ENCODE measurements around the gene HHIP. TPM values are rescaled to one million over a fixed set of nuclear protein-coding genes. Genes with fewer than 3 reads are reported as not detected.

Gene HHIP
- total RNA-seq, 1 donor from 2014 or later = 0.46 TPM

GRCh38 chr4:144703494-144703893, 57.5 kb downstream of the HHIP start:
- Mint-ChIP-seq H3K27ac (ENCODE audit: unreplicated experiment) (no peak overlapping the region), H3K4me1 (ENCODE audit: unreplicated experiment) (peaks cover 4% of the 10 kb centered on the region), H3K27me3 (ENCODE audit: unreplicated experiment) (no peaks in the 10 kb centered on the region), H3K9me3 (ENCODE audit: unreplicated experiment) (no peaks in the 10 kb centered on the region), H3K4me3 (ENCODE audit: unreplicated experiment) (no peak overlapping the region), H3K36me3 (ENCODE audit: low read depth, unreplicated experiment) (no peaks in the 10 kb centered on the region)
- DNase-seq (ENCODE audit: low spot score) = no peak
- TF ChIP-seq, protein P1, sequence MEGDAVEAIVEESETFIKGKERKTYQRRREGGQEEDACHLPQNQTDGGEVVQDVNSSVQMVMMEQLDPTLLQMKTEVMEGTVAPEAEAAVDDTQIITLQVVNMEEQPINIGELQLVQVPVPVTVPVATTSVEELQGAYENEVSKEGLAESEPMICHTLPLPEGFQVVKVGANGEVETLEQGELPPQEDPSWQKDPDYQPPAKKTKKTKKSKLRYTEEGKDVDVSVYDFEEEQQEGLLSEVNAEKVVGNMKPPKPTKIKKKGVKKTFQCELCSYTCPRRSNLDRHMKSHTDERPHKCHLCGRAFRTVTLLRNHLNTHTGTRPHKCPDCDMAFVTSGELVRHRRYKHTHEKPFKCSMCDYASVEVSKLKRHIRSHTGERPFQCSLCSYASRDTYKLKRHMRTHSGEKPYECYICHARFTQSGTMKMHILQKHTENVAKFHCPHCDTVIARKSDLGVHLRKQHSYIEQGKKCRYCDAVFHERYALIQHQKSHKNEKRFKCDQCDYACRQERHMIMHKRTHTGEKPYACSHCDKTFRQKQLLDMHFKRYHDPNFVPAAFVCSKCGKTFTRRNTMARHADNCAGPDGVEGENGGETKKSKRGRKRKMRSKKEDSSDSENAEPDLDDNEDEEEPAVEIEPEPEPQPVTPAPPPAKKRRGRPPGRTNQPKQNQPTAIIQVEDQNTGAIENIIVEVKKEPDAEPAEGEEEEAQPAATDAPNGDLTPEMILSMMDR (IDR thresholded peaks at IDR 0.05; ENCODE audit: unreplicated experiment) = no peak

DNA sequence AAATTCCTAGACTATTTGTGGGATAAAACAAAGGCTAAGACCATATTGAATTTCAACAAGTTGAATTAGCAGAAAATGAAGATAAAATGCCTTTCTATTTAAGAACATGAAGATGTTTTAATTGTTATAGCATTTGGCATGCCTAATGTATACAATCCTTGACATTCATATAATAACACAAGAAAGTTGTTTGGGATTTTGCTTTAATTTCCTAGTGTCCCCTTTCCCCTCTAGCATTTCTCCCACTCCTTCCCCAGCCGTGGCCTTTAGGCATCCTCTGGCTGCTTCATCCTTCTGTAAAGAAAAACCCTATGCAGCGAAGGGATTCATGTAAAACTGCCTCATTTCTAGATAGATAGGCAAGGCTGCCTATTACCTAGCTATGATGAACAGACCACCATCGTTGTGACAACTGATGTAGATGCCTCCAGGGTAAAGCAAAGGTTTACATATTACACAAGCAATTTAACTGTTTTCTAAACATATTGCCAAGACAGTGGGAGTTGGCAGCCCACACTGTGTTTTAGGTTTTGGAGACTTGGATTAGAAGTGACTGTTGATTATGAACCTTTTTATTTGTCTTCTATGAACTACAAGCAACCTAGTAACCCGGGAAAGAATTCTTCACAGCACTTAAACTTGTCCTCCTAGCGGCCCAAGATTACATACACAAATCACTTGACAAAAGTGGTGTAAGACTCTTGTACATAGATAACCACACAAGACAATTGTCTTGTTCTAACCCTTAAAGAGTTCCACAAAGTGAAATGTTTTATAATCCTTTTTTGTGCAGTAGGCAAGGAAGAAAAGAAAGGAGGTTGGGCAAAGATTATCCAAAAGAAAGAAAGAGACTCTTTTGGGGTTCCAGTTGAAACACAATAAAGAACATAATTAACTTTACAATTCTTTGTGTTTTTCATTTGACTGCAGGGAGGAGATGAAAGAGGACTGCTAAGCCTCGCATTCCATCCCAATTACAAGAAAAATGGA, 59.9 kb downstream of the HHIP start:
- Mint-ChIP-seq H3K4me1 (ENCODE audit: unreplicated experiment) (peaks cover 11% of the 10 kb centered on the region), H3K9me3 (ENCODE audit: unreplicated experiment) (no peaks in the 10 kb centered on the region), H3K27me3 (ENCODE audit: unreplicated experiment) (no peaks in the 10 kb centered on the region), H3K4me3 (ENCODE audit: unreplicated experiment) (no peak overlapping the region), H3K36me3 (ENCODE audit: low read depth, unreplicated experiment) (no peaks in the 10 kb centered on the region), H3K27ac (ENCODE audit: unreplicated experiment) (no peak overlapping the region)
- DNase-seq (ENCODE audit: low spot score) = no peak
- TF ChIP-seq, protein P1 (IDR thresholded peaks at IDR 0.05; ENCODE audit: unreplicated experiment) = no peak

GRCh38 chr4:144709159-144709558, 63.2 kb downstream of the HHIP start:
- no peaks in the 10 kb centered on the region for H3K36me3 Mint-ChIP-seq (ENCODE audit: low read depth, unreplicated experiment)
- no peak for DNase-seq (ENCODE audit: low spot score)
- H3K4me1 Mint-ChIP-seq (ENCODE audit: unreplicated experiment) = peaks cover 7% of the 10 kb centered on the region
- no peaks in the 10 kb centered on the region for H3K9me3 Mint-ChIP-seq (ENCODE audit: unreplicated experiment)
- no peak overlapping the region for H3K4me3 Mint-ChIP-seq (ENCODE audit: unreplicated experiment)
- H3K27me3 Mint-ChIP-seq (ENCODE audit: unreplicated experiment) = no peaks in the 10 kb centered on the region
- TF ChIP-seq, protein P1 (IDR thresholded peaks at IDR 0.05; ENCODE audit: unreplicated experiment) = no peak
- H3K27ac Mint-ChIP-seq (ENCODE audit: unreplicated experiment) = no peak overlapping the region

DNA sequence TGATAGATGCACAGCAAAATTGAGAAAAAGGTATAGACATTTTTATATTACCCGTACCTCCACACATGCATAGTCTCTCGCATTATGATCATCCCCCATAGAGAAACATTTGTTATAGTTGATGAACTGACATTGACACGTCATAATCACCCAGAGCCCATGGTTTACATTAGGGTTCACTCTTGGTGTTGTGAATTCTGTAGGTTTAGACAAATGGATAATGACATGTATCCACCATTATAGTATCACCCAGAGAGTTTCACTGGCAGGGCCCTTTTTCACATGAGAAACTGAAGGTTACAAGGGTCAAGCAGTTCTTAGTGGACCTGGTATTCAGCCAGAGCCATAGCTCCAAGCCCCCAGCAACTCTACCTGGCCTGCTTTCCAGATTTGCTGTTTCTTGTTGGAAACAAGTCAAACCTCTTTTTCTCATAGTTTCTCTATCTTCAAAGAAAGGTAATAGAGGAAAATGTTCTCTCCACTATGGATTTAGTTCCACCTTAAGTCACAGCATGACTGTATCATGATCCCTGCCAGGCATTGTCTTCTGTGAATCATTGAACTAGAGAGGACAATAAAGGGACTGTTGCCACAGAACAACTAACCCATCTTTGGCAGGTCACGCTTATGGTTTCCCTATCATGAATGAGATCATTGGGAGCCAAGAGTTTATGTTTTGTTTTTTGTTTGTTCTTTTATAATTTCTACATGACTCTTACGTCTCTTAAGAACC, 64.0 kb downstream of the HHIP start:
- no peaks in the 10 kb centered on the region for H3K36me3 Mint-ChIP-seq (ENCODE audit: low read depth, unreplicated experiment)
- TF ChIP-seq, protein P1 (IDR thresholded peaks at IDR 0.05; ENCODE audit: unreplicated experiment) = no peak
- no peak for DNase-seq (ENCODE audit: low spot score)
- H3K4me3 Mint-ChIP-seq (ENCODE audit: unreplicated experiment) = no peak overlapping the region
- peak overlapping the region; percentile 4 for H3K27ac Mint-ChIP-seq (ENCODE audit: unreplicated experiment)
- no peaks in the 10 kb centered on the region for H3K9me3 Mint-ChIP-seq (ENCODE audit: unreplicated experiment)
- H3K27me3 Mint-ChIP-seq (ENCODE audit: unreplicated experiment) = no peaks in the 10 kb centered on the region
- H3K4me1 Mint-ChIP-seq (ENCODE audit: unreplicated experiment) = peaks cover 7% of the 10 kb centered on the region

Data from endothelial cell (in vitro differentiated cells).